Esophagus muscularis mucosa (tissue), 3 donors: ENCODE measurements around the gene SGIP1.

Experiments used
- CTCF ChIP-seq, 3 experiments: fragments of 200-600 bp in 2 of 3; fragments of 450-650 bp in 1 of 3; sonication (generic) in 2 of 3; IDR thresholded peaks; one replicate each; pipeline ENCODE4 v1.5.1; 2017 to 2019; ENCODE audit warnings: antibody characterized with exemption in 3 of 3, mild to moderate bottlenecking in 2 of 3, moderate library complexity in 1 of 3
- POLR2A ChIP-seq: fragments of 450-650 bp; IDR thresholded peaks from one replicate; pipeline ENCODE4 v1.6.1; 2017; ENCODE audit warnings: antibody characterized with exemption, moderate library complexity, mild to moderate bottlenecking, low read depth

- no peak for TF ChIP-seq CTCF (IDR thresholded peaks at IDR 0.05)
- TF ChIP-seq POLR2A, result no peak
Measured at GRCh38 chr1:66495495-66495894, 38.5 kb upstream of the SGIP1 start.
